Measurements from ENCODE around the gene CXXC1. TPM values are rescaled to one million over a fixed set of nuclear protein-coding genes. Genes with fewer than 3 reads are reported as not detected.

The CXXC1 gene
- total and polyA plus RNA-seq, 2 donors (not counting 1 experiment from before 2014, with no cell fraction given), result 19.4 to 32.9 TPM

GRCh38 chr18:50307738-50308470 is 20.4 kb upstream of the CXXC1 start:
- Histone ChIP-seq H4K20me1 (ENCODE audit: control insufficient read depth, extremely low read depth, insufficient read depth, low read length) (no peaks in the 10 kb centered on the region), H3K4me1 (ENCODE audit: control insufficient read depth, extremely low read depth, insufficient read depth, low read length) (peaks cover 3% of the 10 kb centered on the region), H3K9ac (ENCODE audit: insufficient read depth, low read length) (peak overlapping the region; percentile 17), H3K27ac (ENCODE audit: insufficient read depth, low read length) (no peak overlapping the region), H3K4me3 (replicated peaks in 1 of 4; ENCODE audit: control extremely low read depth in 1 of 4, insufficient read depth in 1 of 4, low read depth in 3 of 4, low read length in 4 of 4) (peak overlapping the region; percentile 6 to 72 (median 54)), H2AFZ (ENCODE audit: low read length) (peak overlapping the region; percentile 82), H3K4me2 (ENCODE audit: extremely low read depth, insufficient read depth, low read length) (peak overlapping the region; percentile 77), H3K9me3 (ENCODE audit: control insufficient read depth, insufficient read depth, low read depth, low read length) (no peaks in the 10 kb centered on the region), H3K27me3 (ENCODE audit: control insufficient read depth, insufficient read depth, low read length) (peaks cover 2% of the 10 kb centered on the region), H3K79me2 (ENCODE audit: control insufficient read depth, insufficient read depth, low read length) (no peaks in the 10 kb centered on the region), H3K36me3 (ENCODE audit: control insufficient read depth, insufficient read depth, low read length) (no peaks in the 10 kb centered on the region)
- DNase-seq (ENCODE audit: low read depth in 2 of 2), result peak; percentile 84 to 90
- no peak for TF ChIP-seq EZH2 (IDR thresholded peaks at IDR 0.05; ENCODE audit: low read length, missing control alignments)
- TF ChIP-seq, protein P1, sequence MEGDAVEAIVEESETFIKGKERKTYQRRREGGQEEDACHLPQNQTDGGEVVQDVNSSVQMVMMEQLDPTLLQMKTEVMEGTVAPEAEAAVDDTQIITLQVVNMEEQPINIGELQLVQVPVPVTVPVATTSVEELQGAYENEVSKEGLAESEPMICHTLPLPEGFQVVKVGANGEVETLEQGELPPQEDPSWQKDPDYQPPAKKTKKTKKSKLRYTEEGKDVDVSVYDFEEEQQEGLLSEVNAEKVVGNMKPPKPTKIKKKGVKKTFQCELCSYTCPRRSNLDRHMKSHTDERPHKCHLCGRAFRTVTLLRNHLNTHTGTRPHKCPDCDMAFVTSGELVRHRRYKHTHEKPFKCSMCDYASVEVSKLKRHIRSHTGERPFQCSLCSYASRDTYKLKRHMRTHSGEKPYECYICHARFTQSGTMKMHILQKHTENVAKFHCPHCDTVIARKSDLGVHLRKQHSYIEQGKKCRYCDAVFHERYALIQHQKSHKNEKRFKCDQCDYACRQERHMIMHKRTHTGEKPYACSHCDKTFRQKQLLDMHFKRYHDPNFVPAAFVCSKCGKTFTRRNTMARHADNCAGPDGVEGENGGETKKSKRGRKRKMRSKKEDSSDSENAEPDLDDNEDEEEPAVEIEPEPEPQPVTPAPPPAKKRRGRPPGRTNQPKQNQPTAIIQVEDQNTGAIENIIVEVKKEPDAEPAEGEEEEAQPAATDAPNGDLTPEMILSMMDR (conservative IDR thresholded peaks at IDR 0.05 in 1 of 2, IDR thresholded peaks at IDR 0.05 in 1 of 2; ENCODE audit: low read depth in 1 of 2, low read length in 2 of 2), result no peak

GRCh38 chr18:50307400-50307737 is 19.9 kb upstream of the CXXC1 start:
- Histone ChIP-seq H4K20me1 (ENCODE audit: control insufficient read depth, extremely low read depth, insufficient read depth, low read length) (no peaks in the 10 kb centered on the region), H3K4me1 (ENCODE audit: control insufficient read depth, extremely low read depth, insufficient read depth, low read length) (peaks cover 3% of the 10 kb centered on the region), H2AFZ (ENCODE audit: low read length) (peak overlapping the region; percentile 4), H3K9ac (ENCODE audit: insufficient read depth, low read length) (peak overlapping the region; percentile 17), H3K9me3 (ENCODE audit: control insufficient read depth, insufficient read depth, low read depth, low read length) (no peaks in the 10 kb centered on the region), H3K79me2 (ENCODE audit: control insufficient read depth, insufficient read depth, low read length) (no peaks in the 10 kb centered on the region), H3K27me3 (ENCODE audit: control insufficient read depth, insufficient read depth, low read length) (peaks cover 2% of the 10 kb centered on the region), H3K4me3 (replicated peaks in 1 of 4; ENCODE audit: control extremely low read depth in 1 of 4, insufficient read depth in 1 of 4, low read depth in 3 of 4, low read length in 4 of 4) (peak overlapping the region; percentile 6 to 72 (median 54)), H3K27ac (ENCODE audit: insufficient read depth, low read length) (no peak overlapping the region), H3K4me2 (ENCODE audit: extremely low read depth, insufficient read depth, low read length) (peak overlapping the region; percentile 77), H3K36me3 (ENCODE audit: control insufficient read depth, insufficient read depth, low read length) (no peaks in the 10 kb centered on the region)
- TF ChIP-seq, protein P1 (conservative IDR thresholded peaks at IDR 0.05 in 1 of 2, IDR thresholded peaks at IDR 0.05 in 1 of 2; ENCODE audit: low read depth in 1 of 2, low read length in 2 of 2), result no peak
- TF ChIP-seq EZH2 (IDR thresholded peaks at IDR 0.05; ENCODE audit: low read length, missing control alignments), result no peak
- no peak for DNase-seq (ENCODE audit: low read depth in 2 of 2)

DNA sequence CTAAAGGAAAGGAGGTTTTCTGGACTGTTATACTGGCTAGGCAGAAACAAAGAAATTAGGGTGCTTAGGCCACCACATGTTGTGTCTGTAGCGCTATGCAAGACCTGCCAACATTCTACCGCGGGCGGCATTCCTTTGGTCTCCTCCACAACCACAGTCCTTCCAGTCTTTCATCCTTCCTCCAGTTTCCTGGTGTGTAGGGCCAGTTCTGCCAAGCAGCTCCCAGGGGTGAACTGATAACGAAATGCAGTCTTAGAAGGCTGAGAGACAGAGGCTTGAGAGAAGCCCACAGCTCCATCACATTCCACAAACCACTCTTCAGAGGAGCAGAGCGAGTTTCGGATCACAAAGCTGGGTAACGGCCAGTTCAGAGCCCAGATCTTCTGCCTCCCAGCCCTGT is 19.5 kb upstream of the CXXC1 start:
- Histone ChIP-seq H3K4me2 (ENCODE audit: extremely low read depth, insufficient read depth, low read length) (peak overlapping the region; percentile 77), H3K36me3 (ENCODE audit: control insufficient read depth, insufficient read depth, low read length) (no peaks in the 10 kb centered on the region), H3K4me1 (ENCODE audit: control insufficient read depth, extremely low read depth, insufficient read depth, low read length) (peaks cover 3% of the 10 kb centered on the region), H2AFZ (ENCODE audit: low read length) (peak overlapping the region; percentile 4), H4K20me1 (ENCODE audit: control insufficient read depth, extremely low read depth, insufficient read depth, low read length) (no peaks in the 10 kb centered on the region), H3K79me2 (ENCODE audit: control insufficient read depth, insufficient read depth, low read length) (no peaks in the 10 kb centered on the region), H3K9me3 (ENCODE audit: control insufficient read depth, insufficient read depth, low read depth, low read length) (no peaks in the 10 kb centered on the region), H3K4me3 (replicated peaks in 1 of 4; ENCODE audit: control extremely low read depth in 1 of 4, insufficient read depth in 1 of 4, low read depth in 3 of 4, low read length in 4 of 4) (peak overlapping the region in 2 of 4 experiments; percentile 64 to 72), H3K27me3 (ENCODE audit: control insufficient read depth, insufficient read depth, low read length) (peaks cover 2% of the 10 kb centered on the region), H3K9ac (ENCODE audit: insufficient read depth, low read length) (no peak overlapping the region), H3K27ac (ENCODE audit: insufficient read depth, low read length) (no peak overlapping the region)
- peak; percentile 4 to 91 for DNase-seq (ENCODE audit: low read depth in 2 of 2)
- no peak for TF ChIP-seq EZH2 (IDR thresholded peaks at IDR 0.05; ENCODE audit: low read length, missing control alignments)
- TF ChIP-seq, protein P1 (conservative IDR thresholded peaks at IDR 0.05 in 1 of 2, IDR thresholded peaks at IDR 0.05 in 1 of 2; ENCODE audit: low read depth in 1 of 2, low read length in 2 of 2), result no peak

All from fibroblast of lung (primary cell).